Measurements from ENCODE around the gene MGLL.
A peak's percentile ranks its signal among the peaks of the same experiment; 100 is the strongest.

The MGLL gene

GRCh38 chr3:127814325-127814781 lies 8.0 kb downstream of the MGLL start:
- no peak for DNase-seq (ENCODE audit: low read depth in 2 of 2)

- DNase-seq (ENCODE audit: low read depth in 2 of 2): no peak
Measured at GRCh38 chr3:127812151-127812550, 10.2 kb downstream of the MGLL start.

DNA sequence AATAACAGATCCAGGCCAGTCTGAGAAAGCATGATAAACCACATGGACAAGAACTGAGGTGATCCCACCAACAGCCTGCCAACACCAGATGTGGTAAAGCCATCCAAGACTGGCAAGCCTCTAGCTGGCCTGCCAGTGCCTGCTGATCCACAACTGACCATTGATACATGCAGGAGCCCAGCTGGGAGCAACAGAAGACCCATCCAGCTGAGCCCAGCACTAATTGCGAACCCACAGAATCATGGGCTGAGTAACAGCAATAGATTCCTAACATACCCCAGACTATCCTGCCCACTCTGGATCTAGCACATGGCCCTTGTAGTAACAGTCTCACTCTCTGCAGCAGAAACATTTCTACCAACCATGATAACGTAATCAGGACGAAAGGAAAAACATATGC lies 10.6 kb downstream of the MGLL start:
- no peak for DNase-seq (ENCODE audit: low read depth in 2 of 2)

DNA sequence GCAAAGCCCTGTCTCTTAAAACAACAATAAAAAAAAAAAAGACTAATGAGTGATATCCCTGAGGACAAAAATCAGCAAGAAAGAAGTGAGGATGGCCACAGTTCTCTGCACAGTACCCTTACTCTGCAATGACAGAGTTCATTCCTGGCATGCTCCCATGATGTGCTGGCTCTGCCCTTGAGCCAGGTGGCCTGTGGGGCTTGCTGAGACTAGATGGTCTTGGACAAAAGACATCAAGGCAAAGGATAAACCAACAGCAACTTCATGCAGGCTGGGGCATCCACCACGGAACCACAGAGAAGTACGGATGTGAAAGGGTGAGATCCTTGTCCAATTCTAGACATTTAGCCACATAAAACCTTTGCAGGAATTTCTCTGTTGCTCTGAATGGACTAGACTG lies 12.7 kb downstream of the MGLL start:
- no peak for DNase-seq (ENCODE audit: low read depth in 2 of 2)

- no peak for DNase-seq (ENCODE audit: low read depth in 2 of 2)
Measured at GRCh38 chr3:127809211-127809610, 13.1 kb downstream of the MGLL start.

DNA sequence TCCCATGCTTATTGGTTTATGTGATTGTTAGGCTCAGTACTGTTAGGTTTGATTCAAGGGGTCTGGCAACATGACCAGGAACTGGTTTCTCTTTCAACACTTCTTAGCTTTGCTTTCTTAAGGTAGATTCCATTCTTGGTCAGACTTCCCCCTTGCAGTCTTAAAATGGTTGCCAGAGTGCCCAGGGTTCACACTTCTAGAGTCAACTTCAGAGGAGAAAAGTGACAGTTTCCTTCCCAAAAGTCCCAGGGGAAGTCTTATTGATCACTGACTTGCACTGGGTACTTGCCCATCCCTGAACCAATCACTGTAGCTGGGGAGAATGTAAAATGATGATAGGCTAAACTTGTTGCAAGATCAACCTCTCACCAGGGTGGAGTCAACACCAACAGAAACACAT lies 14.1 kb downstream of the MGLL start:
- DNase-seq (ENCODE audit: low read depth in 2 of 2): no peak

- DNase-seq (ENCODE audit: low read depth in 2 of 2): no peak
Measured at GRCh38 chr3:127805026-127805753, 17.1 kb downstream of the MGLL start.

DNA sequence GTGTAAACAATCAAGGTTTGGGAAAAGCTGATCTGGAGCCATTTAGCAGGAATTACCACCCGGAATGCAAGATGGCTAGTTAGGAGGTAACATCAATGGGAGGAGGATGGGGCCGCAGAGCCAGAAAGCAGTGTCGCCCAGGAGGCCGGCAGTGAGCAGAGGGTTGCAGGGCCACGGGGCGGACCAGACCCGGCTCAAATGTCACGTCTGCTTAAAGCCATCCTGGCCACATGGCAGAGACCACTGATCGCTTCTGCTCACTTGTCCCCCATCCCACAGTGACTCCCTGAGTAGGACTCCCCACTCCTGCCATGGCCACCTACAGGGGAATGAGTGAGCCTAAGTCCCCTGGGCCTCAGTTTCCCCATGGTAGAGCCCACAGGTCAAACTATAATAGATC lies 18.2 kb downstream of the MGLL start:
- DNase-seq (ENCODE audit: low read depth in 2 of 2): no peak

GRCh38 chr3:127803619-127804018 lies 18.7 kb downstream of the MGLL start:
- peak; percentile 76 to 79 for DNase-seq (ENCODE audit: low read depth in 2 of 2)

GRCh38 chr3:127802606-127803005 lies 19.7 kb downstream of the MGLL start:
- DNase-seq (ENCODE audit: low read depth in 2 of 2): no peak

- DNase-seq (ENCODE audit: low read depth in 2 of 2): no peak
Measured at GRCh38 chr3:127801731-127802313, 20.5 kb downstream of the MGLL start.

DNA sequence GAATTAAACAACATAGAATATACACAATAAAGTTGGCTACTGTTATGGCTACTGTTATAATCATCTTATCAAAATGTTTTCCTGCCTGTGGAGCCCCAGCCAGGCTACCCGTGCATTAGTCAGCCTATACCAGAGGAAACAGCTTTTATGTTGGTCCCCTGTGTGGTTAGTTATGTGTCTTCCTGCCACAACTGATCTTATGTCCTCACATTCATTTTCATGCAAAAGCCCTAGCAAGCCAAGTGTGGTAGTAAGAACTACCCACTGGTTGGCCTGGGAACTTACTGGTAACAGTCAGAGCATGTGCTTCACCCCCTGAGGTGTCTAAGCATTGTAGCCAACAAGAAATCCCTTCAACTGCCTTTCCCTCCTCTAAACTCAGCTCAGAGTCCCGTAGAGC lies 21.8 kb downstream of the MGLL start:
- no peak for DNase-seq (ENCODE audit: low read depth in 2 of 2)

DNA sequence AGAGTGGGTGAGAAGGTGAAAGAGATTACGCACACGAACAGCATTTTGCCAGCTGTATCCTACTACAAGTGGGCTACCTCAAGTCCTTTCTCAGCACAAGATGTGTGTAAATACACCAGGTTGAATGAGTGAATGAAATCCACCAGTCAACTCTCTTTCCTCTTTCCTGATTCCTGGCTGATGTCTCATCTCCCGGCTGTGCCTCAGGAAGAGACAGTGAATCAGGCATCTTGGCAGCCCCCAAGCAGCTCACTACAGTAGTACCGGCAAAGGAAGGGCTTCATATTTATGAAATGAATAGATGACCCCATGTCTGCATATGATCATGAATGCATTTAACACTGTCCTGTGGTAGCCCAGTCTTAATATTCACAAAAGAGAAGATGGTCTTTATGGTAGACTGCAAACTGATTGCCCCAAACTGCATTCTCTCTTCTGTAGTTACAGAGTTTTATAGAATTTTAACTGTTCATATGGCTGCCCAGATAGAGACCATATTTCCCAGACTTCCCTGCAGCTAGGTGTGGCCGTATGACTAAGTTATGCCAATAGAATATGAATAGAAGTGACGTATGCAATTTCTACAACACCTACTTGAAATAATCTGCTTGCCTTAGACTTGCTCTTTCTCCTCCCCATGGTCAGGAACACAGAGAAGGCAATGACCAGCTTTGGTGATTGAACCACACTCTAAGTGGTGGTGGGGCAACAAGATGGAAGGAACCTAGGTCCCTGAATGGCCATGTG lies 22.7 kb downstream of the MGLL start:
- DNase-seq (ENCODE audit: low read depth in 2 of 2): peak; percentile 86

DNA sequence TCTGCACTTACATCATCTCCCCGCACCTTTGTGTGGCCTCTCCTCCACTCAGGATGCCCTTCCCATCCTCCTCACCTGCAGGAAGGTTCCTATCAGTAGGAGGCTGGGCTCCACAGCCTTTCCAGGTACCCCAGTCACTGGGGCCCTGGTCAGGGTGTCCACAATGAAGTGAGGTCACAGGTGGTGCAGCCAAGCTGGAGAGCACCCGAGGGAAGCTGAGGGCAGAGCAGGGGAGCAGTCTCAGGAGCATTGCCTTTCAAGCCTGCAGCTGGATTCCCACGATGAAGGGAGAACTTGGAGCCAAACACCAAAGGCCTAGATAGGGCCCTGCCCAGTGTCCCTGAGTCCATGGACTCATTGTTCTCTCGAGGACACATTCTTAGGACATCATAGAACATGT lies 23.6 kb downstream of the MGLL start:
- no peak for DNase-seq (ENCODE audit: low read depth in 2 of 2)

GRCh38 chr3:127796831-127797150 lies 25.5 kb downstream of the MGLL start:
- no peak for DNase-seq (ENCODE audit: low read depth in 2 of 2)

- DNase-seq (ENCODE audit: low read depth in 2 of 2): no peak
Measured at GRCh38 chr3:127796045-127796830, 26.1 kb downstream of the MGLL start.

DNA sequence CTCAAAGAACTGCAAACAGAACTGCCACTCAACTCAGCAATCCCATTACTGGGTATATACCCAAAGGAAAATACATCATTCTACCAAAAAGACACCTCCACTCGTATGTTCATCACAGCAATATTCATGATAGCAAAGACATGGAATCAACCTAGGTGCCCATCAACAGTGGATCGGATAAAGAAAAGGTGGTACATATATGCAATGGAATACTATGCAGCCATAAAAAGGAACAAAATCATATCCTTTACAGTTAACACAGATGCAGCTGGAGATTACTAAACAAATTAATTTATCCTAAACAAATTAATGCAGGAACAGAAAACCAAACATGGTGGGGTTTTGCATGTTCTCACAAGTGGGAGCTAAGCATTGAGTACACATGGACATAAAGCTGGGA lies 27.3 kb downstream of the MGLL start:
- no peak for DNase-seq (ENCODE audit: low read depth in 2 of 2)

DNA sequence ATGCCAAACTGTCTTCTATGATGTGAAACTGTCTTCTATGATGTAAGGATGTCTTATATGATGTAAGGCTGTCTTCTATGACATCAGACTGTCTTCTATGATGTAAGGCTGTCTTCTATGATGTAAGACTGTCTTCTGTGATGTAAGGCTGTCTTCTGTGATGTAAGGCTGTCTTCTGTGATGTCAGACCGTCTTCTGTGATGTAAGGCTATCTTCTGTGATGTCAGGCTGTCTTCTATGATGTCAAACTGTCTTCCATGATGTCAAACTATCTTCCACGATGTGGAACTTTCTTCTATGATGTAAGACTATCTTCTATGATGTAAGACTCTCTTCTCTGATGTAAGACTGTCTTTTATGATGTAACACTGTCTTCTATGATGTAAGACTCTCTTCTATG lies 27.9 kb downstream of the MGLL start:
- no peak for DNase-seq (ENCODE audit: low read depth in 2 of 2)

DNA sequence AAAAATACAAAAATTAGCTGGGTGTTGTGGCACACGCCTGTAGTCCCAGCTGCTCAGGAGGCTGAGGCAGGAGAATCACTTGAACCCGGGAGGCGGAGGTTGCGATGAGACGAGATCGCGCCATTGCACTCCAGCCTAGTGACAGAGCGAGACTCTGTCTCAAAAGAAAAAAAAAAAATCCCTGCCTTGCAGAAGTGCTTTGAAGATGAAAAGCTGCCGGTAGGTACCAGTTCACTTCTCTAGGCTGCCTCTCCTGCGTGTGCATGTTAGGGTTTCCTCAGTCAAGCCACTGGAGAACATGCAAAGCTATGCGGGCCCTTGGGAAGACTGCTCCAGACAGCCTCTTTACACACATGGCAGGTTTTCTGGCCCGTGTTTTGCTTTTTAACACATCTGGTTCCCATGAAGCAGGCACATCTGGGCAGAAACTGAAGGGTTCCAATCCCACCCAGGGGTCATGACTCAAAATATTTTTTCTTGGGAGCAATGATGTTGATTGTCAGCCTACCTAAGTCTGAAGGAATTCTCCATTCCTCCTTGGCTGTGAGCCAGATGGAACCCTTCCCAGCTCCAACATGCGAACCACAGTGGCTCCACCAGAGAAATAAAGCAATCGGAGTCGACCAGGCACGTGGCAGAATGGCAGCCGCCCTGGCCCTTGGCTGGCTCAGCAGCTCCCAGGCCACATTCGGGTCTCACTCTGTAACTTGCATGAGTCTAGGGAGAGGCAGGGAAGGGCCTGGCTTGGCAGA lies 29.6 kb downstream of the MGLL start:
- peak; percentile 99 for DNase-seq (ENCODE audit: low read depth in 2 of 2)

DNA sequence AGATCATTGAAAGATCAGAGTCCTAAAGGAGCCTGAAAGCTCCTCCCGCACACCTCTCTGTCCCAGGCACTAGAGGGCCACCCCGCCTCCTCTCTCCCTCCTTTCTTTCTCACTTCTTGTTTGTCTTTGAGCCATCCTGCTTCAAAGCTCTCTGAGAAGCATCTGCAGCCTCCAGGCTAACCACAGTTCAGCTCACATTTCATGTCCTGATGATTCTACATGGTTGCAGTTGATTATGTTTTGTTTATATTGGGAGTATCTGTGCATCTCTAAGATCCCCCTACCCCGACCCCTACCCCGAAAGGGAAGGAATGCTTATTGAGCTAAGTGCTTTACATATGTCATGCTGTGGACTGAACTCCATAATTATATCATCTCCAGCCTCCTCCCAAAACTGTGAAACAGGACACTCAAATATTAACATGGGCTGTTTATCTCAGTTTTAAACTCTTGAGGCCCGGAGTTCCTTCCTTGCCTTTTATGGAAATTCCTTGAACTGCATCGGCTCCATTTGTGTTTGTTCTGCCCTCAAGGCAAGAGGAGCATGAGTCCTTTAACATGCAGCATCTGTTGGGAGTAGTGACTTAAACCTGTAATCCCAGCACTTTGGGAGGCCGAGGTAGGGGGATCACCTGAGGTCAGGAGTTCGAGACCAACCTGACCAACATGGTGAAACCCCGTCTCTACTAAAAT lies 30.9 kb downstream of the MGLL start:
- DNase-seq (ENCODE audit: low read depth in 2 of 2): peak; percentile 86 to 87

DNA sequence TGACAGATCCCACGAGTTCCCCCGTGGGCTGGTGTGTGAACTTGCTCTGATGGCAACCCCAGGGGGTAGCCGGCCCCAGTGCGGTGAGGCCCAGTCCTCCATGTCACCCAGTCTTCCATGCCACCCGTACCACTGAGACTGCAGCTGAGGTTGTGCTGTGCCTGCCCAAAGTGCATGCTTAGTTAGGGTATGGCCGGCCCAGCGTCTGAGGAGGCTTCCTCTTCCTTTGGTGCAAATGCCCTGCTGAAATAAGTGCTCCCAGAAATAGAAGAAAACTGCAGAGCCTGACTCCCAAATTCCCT lies 31.5 kb downstream of the MGLL start:
- no peak for DNase-seq (ENCODE audit: low read depth in 2 of 2)
